ENCODE data around the gene ATG3.
A peak's percentile ranks its signal among the peaks of the same experiment; 100 is the strongest.
"Not testable (repeated sequence)": the region's sequence is repeated elsewhere in the genome, so short reads cannot be mapped to it uniquely, and the experiment has no call there.

Gene ATG3

DNA sequence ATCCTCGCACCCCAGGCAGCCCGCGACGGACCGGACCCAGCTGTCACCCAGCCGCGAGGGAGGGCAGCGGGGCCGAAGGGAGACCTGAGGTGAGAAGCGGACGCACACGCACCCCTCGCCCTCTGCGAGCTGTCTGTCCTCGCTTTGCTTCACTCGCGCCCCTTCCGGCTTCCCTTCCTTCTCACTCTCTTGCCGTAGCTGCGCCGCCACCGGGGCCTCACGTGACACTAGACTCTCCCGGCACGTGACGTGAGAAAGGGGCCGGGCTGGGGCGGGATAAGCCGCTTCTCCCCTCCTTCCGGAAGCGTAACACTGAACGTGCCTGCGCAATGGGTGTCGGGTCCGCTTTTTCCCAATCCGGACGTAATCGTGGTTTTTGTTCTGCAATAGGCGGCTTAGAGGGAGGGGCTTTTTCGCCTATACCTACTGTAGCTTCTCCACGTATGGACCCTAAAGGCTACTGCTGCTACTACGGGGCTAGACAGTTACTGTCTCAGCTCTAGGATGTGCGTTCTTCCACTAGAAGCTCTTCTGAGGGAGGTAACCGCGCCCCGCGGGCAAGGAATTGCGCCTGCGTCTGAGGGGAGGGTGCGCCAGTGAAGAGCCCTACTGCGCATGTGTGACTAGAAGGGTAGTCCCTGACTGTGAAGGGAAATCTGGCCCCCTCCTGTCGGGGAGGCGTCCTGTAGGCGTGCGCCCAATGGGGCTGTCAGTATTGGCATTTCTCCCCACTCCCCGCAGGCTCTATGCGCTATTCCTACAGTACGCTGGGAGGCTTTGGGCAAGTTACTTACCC, at the start of gene ATG3, which contains the start of gene SLC35A5:
TSS of gene ATG3 (minus strand) at position 229 of the 796 bp plus-strand sequence. CDS start 434 bp downstream, outside the sequence.
TSS of gene SLC35A5 (plus strand) at position 312 of the 796 bp plus-strand sequence. CDS start 1,359 bp downstream, outside the sequence.
- peak; percentile 97 for DNase-seq

GRCh38 chr3:112610121-112610520, 48.4 kb upstream of the ATG3 start:
- DNase-seq: no peak

DNA sequence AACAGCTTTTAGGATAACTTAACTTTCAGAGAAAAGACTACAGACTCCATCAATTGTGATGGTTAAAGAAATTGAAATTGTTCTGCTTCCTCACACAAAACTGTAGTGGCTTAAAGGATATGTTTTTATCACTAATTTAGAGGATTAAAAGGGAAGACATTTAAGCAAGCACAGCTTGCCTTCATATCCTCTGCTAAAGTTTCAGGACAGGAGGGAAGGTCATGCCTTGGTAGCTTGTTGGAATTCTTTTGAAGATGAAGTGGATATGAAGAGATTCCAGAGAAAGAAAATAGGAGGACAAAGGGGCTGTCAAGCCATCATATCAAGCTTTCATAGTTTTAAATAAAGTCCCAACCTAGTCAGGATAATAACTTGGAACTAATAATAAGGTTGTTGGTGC, 46.1 kb upstream of the ATG3 start:
- DNase-seq: no peak

GRCh38 chr3:112606098-112606497, 44.3 kb upstream of the ATG3 start:
- DNase-seq: no peak

DNA sequence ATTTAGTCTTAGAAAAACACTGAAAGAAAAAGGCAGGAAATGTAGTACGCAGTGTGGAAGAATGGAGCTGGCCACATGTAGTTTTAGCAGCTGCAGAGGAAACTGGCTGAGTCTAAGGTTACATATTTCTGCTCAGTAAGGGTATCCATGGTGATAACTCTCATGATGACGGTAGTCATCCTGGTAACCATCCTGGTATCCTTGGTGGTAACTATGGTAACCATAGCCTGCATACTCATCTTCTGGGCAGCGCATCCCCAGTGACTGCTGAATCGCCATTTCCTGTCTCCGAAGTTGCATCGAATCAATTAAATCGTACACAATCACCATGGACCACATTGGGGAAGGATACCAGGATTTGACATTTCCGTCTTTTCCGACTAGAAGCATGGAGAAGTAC, 43.5 kb upstream of the ATG3 start:
- no peak for DNase-seq

DNA sequence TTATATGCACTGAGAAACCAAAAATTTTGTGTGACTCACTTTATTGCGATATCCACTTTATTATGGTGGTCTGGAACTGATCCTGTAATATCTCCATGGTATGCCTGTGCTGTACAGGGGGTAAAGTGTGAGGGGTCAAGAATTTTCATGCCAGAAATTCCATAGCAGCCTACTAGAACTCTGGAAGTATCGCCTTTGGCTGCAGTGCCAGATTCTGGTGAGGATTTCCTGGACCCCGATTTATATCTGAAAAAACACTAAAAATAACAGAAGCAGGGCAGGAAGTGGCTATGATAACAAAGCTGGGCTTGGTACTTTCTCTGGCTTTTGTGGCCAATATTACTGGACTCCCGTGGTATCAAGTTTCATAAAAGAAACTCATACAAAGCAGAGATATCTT, 42.8 kb upstream of the ATG3 start:
- DNase-seq: no peak

GRCh38 chr3:112602217-112602838, 40.6 kb upstream of the ATG3 start:
- no peak for DNase-seq

- DNase-seq: no peak
Observed at GRCh38 chr3:112598731-112599130, 37.0 kb upstream of the ATG3 start.

DNA sequence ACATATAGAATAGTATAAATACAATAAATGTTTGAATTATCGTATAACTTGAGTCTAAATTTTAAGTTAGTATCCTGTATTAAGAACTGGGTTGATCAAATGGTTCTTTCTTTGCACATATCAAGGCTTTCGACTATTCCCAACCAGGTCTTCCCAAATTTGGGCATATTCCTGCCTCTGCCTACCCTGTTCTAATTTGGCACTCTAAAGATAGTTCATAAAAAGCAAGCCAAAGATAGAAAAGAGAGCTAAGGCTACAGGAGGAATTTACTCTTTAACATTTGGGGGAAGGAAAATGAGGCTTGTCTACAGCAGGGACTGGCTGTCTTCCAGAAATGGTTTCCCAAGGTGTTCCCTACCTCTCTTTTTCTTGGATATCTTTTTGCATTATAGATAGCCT, 36.2 kb upstream of the ATG3 start:
- DNase-seq: no peak

GRCh38 chr3:112594856-112595255, 33.1 kb upstream of the ATG3 start:
- no peak for DNase-seq

- no peak for DNase-seq
Observed at GRCh38 chr3:112593258-112593657, 31.5 kb upstream of the ATG3 start.

GRCh38 chr3:112587336-112587735, 25.6 kb upstream of the ATG3 start:
- no peak for DNase-seq

DNA sequence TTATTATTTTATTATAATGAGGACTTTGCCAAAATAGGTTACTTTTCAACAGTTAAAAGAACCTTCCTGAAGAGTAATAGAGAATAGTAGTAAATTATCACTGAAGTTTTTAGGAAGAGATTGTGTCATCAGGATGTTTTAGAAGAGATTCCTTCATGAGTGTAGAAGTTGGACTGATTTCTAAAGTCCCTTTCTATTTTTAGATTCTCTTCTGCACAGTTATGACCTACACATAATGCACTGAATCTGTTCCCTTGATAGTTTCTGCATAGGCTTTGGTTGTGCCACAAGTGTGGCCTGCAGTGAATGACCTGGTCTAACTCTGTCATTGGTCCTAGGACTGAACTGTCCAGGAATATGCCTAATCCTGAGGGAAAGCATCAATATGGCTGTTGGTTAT, 24.0 kb upstream of the ATG3 start:
- no peak for DNase-seq

GRCh38 chr3:112583105-112583504, 21.3 kb upstream of the ATG3 start:
- no peak for DNase-seq

- no peak for DNase-seq
Observed at GRCh38 chr3:112582244-112582874, 20.6 kb upstream of the ATG3 start.

DNA sequence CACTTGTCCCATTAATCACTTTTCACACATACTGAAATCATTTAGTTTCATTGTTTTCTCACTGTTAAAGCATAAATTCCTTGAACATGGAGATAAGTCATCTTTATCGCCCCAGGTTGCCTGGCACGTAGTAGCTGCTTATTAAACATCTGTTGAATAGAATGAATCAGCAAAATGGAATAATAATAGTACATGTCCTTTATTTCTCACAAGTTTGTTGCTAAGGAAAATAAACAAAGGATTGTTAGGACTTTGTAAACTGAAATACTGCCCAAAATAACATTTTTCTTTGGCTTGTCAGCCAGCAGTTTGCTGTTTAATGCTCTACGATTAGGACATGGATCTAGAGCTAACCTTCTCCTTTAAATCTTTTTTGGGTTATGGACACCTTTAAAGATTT, 17.9 kb upstream of the ATG3 start:
- no peak for DNase-seq

DNA sequence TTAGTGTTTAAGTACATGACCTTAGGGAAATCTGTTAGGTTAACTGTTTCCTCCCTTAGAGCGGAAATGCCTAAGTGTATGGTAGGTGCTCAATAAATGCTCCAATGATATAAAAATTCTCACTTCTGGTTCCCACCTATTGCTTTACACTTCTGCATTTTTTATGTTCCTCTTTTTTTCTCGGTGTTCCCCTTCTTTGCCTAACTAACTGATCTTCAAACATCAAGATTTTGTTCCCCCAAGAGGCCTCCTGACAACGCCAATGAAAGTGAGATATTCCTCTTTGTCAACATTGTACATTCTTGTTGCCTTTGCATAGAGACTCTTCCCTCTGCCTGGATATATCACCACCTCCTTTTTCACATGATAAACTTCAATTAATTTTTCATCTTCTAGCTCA, 17.5 kb upstream of the ATG3 start:
- DNase-seq: no peak

- DNase-seq: no peak
Observed at GRCh38 chr3:112572701-112573100, 10.9 kb upstream of the ATG3 start.

GRCh38 chr3:112569265-112569664, 7.5 kb upstream of the ATG3 start:
- no peak for DNase-seq

DNA sequence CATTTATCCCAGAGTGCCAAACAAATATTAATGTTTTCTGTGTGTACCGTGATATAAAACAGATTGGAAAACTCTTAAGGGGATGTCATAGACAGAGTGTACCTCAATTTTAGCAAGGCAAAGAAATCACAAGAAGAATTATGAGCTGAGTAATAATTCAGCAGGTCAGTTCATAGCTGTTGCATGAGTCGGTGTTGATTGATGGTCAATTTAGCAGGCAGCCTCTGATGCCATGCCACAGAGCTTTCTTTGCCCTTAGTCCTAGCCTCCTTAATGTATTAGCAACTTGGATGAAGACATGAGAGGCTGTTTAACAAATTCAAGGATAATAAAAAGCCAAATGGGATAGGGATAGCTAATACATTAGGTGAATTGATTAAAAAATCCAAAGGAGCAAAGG, 6.9 kb upstream of the ATG3 start:
- DNase-seq: no peak

DNA sequence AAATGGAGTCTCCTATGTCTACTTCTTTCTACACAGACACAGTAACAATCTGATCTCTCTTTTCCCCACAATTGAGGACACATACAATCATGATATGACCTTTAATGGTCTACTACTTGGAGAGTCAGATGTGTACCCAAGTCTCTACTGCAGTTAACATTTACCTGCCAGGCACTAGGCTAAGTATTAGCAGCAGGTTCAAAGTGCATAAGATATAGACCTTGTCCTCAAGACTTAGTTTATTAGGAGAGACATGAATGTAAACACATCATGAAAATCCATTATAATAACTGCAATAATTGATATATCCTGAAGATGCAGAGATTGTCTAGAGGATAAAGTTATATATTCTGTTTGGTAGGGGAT, 3.2 kb upstream of the ATG3 start:
- no peak for DNase-seq

- DNase-seq: not testable (repeated sequence)
Observed at GRCh38 chr3:112564247-112564939, 2.6 kb upstream of the ATG3 start.

DNA sequence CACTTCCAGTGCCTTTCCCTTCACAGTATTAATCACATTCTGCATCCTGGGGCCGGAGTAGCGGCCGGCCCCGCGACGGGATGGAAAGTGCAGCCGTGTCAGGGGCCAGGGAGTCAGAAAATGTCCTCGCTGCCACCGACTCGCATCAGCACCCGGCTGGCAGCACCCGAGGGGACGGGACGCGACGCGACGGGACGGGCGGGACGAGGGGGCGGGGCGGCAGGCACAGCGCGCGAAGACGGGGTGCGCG, 353 bp downstream of the ATG3 start:
- DNase-seq: no peak
